ENCODE measurements around the gene SMURF2. TPM values are rescaled to one million over a fixed set of nuclear protein-coding genes. Genes with fewer than 3 reads are reported as not detected.

Gene SMURF2
- total RNA-seq, 1 experiment from 2014 or later: 35.3 TPM

DNA sequence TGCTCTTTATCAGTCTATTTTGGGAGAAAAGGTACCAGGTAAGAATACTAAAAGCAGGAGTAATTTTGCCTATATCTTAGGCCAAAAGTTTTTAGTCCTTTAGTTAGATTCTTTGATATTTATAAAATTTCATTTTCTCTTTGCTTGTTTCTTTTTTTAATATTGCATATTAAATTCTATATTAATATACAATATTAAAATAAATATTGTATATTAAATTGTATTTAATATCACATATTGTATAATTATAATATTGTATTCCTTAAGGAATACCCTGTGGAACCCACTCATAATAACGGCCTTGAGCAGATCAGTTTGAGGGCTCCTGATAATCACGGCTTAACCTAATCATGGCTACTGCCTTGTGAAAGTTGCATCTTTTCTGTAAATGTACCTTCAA, 153.4 kb downstream of the SMURF2 start:
- H3K4me3 Mint-ChIP-seq: peak overlapping the region; percentile 98 to 100
- no peak overlapping the region for H3K27ac ChIP-seq (ENCODE audit: insufficient read length, low read depth, low read length)
- no peak overlapping the region for H2AK5ac ChIP-seq (ENCODE audit: insufficient read length, low read length)
- no peak overlapping the region for H3T11ph ChIP-seq (ENCODE audit: low read length)
- H4K8ac ChIP-seq (replicated peaks; ENCODE audit: insufficient read length, low read depth, low read length): no peak overlapping the region
- no peak overlapping the region for H3K9ac ChIP-seq (ENCODE audit: extremely low read depth, insufficient read length, low read length)
- peaks cover 6% of the 10 kb centered on the region for H3K79me1 ChIP-seq (ENCODE audit: insufficient read depth, low read depth, low read length, poor library complexity, severe bottlenecking)
- no peaks in the 10 kb centered on the region for H3K27me3 ChIP-seq (ENCODE audit: insufficient read depth, low read length)
- TF ChIP-seq, protein P1, sequence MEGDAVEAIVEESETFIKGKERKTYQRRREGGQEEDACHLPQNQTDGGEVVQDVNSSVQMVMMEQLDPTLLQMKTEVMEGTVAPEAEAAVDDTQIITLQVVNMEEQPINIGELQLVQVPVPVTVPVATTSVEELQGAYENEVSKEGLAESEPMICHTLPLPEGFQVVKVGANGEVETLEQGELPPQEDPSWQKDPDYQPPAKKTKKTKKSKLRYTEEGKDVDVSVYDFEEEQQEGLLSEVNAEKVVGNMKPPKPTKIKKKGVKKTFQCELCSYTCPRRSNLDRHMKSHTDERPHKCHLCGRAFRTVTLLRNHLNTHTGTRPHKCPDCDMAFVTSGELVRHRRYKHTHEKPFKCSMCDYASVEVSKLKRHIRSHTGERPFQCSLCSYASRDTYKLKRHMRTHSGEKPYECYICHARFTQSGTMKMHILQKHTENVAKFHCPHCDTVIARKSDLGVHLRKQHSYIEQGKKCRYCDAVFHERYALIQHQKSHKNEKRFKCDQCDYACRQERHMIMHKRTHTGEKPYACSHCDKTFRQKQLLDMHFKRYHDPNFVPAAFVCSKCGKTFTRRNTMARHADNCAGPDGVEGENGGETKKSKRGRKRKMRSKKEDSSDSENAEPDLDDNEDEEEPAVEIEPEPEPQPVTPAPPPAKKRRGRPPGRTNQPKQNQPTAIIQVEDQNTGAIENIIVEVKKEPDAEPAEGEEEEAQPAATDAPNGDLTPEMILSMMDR (conservative IDR thresholded peaks at IDR 0.05): no peak
- H3K79me2 ChIP-seq (ENCODE audit: insufficient read depth, low read length): peaks cover 33% of the 10 kb centered on the region
- H2BK120ac ChIP-seq (ENCODE audit: low read depth, low read length, poor library complexity, severe bottlenecking): no peak overlapping the region
- H2BK15ac ChIP-seq (ENCODE audit: low read depth, low read length): no peak overlapping the region
- peaks cover 6% of the 10 kb centered on the region for H3K23me2 ChIP-seq (ENCODE audit: insufficient read length, low read depth, low read length, poor library complexity, severe bottlenecking)
- H3K27ac Mint-ChIP-seq: no peak overlapping the region
- no peak overlapping the region for H4K91ac ChIP-seq (ENCODE audit: insufficient read length, low read depth, low read length)
- H3K14ac ChIP-seq (ENCODE audit: insufficient read depth, low read length): no peak overlapping the region
- H2BK20ac ChIP-seq (ENCODE audit: low read depth, low read length, poor library complexity, severe bottlenecking): no peak overlapping the region
- no peak overlapping the region for H3K23ac ChIP-seq (ENCODE audit: insufficient read length, low read depth, low read length)
- H2BK12ac ChIP-seq (ENCODE audit: insufficient read length, low read depth, low read length): no peak overlapping the region
- no peaks in the 10 kb centered on the region for H3K4me1 ChIP-seq (ENCODE audit: insufficient read depth, low read length)
- H3K27me3 Mint-ChIP-seq (ENCODE audit: low read depth): peaks cover 10% of the 10 kb centered on the region; the same call in 1 of the 2 replicates
- no peaks in the 10 kb centered on the region for H3K9me3 ChIP-seq (ENCODE audit: control insufficient read depth, low read depth, low read length)
- H4K5ac ChIP-seq (ENCODE audit: insufficient read length, low read depth, low read length): no peak overlapping the region
- peaks cover 48 to 79% (median 70%) of the 10 kb centered on the region in 3 experiments for H3K36me3 Mint-ChIP-seq (ENCODE audit: insufficient read depth in 1 of 3, low read depth in 3 of 3)
- H3K4me1 Mint-ChIP-seq: peaks cover 24 to 36% of the 10 kb centered on the region in 2 experiments
- H3K4ac ChIP-seq (ENCODE audit: low read depth, low read length): no peak overlapping the region
- H4K20me1 ChIP-seq (ENCODE audit: control insufficient read depth, insufficient read depth, insufficient read length): no peaks in the 10 kb centered on the region
- H2AFZ ChIP-seq (ENCODE audit: low read length): no peak overlapping the region
- H3K4me2 ChIP-seq (ENCODE audit: insufficient read depth, insufficient read length, low read length): no peak overlapping the region
- H3K18ac ChIP-seq (ENCODE audit: insufficient read length, low read depth, low read length): no peak overlapping the region
- no peak overlapping the region for H2BK5ac ChIP-seq (ENCODE audit: insufficient read length, low read length)
- WGBS (ENCODE audit: extremely low coverage, insufficient read length, low lambda C conversion rate): no CpG with 5 or more reads among the region's 2 CpGs
- H3K56ac ChIP-seq (ENCODE audit: insufficient read length, low read depth, low read length): no peak overlapping the region
- H3K9me3 Mint-ChIP-seq: peaks cover 3 to 4% of the 10 kb centered on the region in 2 experiments; a peak in 3 of 5 replicates
- no peak for DNase-seq
